HG02571 (cell line): Measurements from ENCODE around the gene TMSB4Y.

Experiments used
- ATAC-seq: cut with Tn5 transposase; IDR thresholded peaks from one replicate; pipeline ENCODE4 v1.9.1; 2021; ENCODE audit warnings: mild to moderate bottlenecking, moderate library complexity; ENCODE audit not compliant: unreplicated experiment

Gene TMSB4Y

GRCh38 chrY:13703568-13703968 lies at the start of gene TMSB4Y:
Gene TMSB4Y, plus strand, starts transcription at chrY:13703899.
- ATAC-seq, result no peak

- ATAC-seq, result no peak
Measured at GRCh38 chrY:13664162-13664561, 39.5 kb upstream of the TMSB4Y start.

- no peak for ATAC-seq
Measured at GRCh38 chrY:13671122-13671521, 32.6 kb upstream of the TMSB4Y start.

GRCh38 chrY:13702276-13702675 lies 1.4 kb upstream of the TMSB4Y start:
- ATAC-seq, result no peak

GRCh38 chrY:13704121-13704930 lies 627 bp downstream of the TMSB4Y start:
- no peak for ATAC-seq

GRCh38 chrY:13705197-13705596 lies 1.5 kb downstream of the TMSB4Y start:
- ATAC-seq, result no peak

- ATAC-seq, result no peak
Measured at GRCh38 chrY:13708038-13708437, 4.3 kb downstream of the TMSB4Y start.

GRCh38 chrY:13718996-13719395 lies 15.3 kb downstream of the TMSB4Y start:
- ATAC-seq, result no peak

- ATAC-seq, result no peak
Measured at GRCh38 chrY:13729517-13729916, 25.8 kb downstream of the TMSB4Y start.

GRCh38 chrY:13738618-13739017 lies 34.9 kb downstream of the TMSB4Y start:
- ATAC-seq, result no peak

- no peak for ATAC-seq
Measured at GRCh38 chrY:13751289-13752071, 47.8 kb downstream of the TMSB4Y start.

- ATAC-seq, result no peak
Measured at GRCh38 chrY:13754661-13755060, 51.0 kb downstream of the TMSB4Y start.
